ENCODE results near the gene RAB3C. TPM values are rescaled to one million over a fixed set of nuclear protein-coding genes. Genes with fewer than 3 reads are reported as not detected.
A peak's percentile ranks its signal among the peaks of the same experiment; 100 is the strongest.
"Not testable (repeated sequence)": the region's sequence is repeated elsewhere in the genome, so short reads cannot be mapped to it uniquely, and the experiment has no call there.

The RAB3C gene
- total RNA-seq, 2 donors from 2014 or later: 2.3 to 45.2 TPM

DNA sequence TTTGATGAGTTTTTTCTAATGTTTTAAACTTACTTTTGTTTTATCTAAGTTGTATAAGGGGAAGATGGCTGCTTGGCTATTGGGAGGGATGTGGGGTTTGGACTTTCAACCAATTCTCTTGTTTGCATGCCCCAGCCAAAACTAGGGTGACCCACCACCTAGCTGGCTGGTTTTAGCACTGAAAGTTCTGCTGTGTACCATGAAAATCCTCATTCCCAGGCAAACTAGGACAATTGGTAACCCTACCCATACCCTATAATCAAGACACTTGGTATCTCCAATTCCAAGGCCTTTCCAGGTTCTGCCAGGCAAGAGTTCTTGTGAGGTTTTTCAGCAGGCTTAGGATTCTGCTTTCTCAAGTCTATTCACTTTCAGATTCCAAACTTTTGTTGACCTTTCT, 13.1 kb downstream of the RAB3C start:
- no peak overlapping the region for H3K27ac ChIP-seq
- ATAC-seq (no peak), DNase-seq (no peak)
- no peak overlapping the region for H3K4me3 ChIP-seq
- H3K9me3 ChIP-seq: no peaks in the 10 kb centered on the region
- no peaks in the 10 kb centered on the region for H3K4me1 ChIP-seq
- no peaks in the 10 kb centered on the region for H3K36me3 ChIP-seq (replicated peaks in 1 of 2; ENCODE audit: insufficient read depth in 1 of 2, low read depth in 2 of 2)
- TF ChIP-seq, protein P1, sequence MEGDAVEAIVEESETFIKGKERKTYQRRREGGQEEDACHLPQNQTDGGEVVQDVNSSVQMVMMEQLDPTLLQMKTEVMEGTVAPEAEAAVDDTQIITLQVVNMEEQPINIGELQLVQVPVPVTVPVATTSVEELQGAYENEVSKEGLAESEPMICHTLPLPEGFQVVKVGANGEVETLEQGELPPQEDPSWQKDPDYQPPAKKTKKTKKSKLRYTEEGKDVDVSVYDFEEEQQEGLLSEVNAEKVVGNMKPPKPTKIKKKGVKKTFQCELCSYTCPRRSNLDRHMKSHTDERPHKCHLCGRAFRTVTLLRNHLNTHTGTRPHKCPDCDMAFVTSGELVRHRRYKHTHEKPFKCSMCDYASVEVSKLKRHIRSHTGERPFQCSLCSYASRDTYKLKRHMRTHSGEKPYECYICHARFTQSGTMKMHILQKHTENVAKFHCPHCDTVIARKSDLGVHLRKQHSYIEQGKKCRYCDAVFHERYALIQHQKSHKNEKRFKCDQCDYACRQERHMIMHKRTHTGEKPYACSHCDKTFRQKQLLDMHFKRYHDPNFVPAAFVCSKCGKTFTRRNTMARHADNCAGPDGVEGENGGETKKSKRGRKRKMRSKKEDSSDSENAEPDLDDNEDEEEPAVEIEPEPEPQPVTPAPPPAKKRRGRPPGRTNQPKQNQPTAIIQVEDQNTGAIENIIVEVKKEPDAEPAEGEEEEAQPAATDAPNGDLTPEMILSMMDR (IDR thresholded peaks at IDR 0.05): no peak
- TF ChIP-seq POLR2A (IDR thresholded peaks at IDR 0.05): no peak
- intact Hi-C loops (cut with DNase I): no loop called here
- no peaks in the 10 kb centered on the region for H3K27me3 ChIP-seq

- ATAC-seq (no peak), DNase-seq (no peak)
- no peaks in the 10 kb centered on the region for H3K27me3 ChIP-seq
- no peaks in the 10 kb centered on the region for H3K36me3 ChIP-seq (replicated peaks in 1 of 2; ENCODE audit: insufficient read depth in 1 of 2, low read depth in 2 of 2)
- intact Hi-C loops (cut with DNase I): no loop called here
- H3K9me3 ChIP-seq: no peaks in the 10 kb centered on the region
- no peak for TF ChIP-seq POLR2A (IDR thresholded peaks at IDR 0.05)
- TF ChIP-seq, protein P1 (IDR thresholded peaks at IDR 0.05): no peak
- H3K27ac ChIP-seq: no peak overlapping the region
- H3K4me3 ChIP-seq: no peak overlapping the region
- H3K4me1 ChIP-seq: no peaks in the 10 kb centered on the region
- 88 to 89% methylated on average over 1 of the region's 1 CpG for WGBS, 2 donors
These were observed 15.6 kb downstream of the RAB3C start for GRCh38 chr5:58598440-58598839.

GRCh38 chr5:58599217-58599616, 16.3 kb downstream of the RAB3C start:
- H3K27me3 ChIP-seq: no peaks in the 10 kb centered on the region
- DNase-seq (no peak), ATAC-seq (no peak)
- TF ChIP-seq, protein P1 (IDR thresholded peaks at IDR 0.05): no peak
- TF ChIP-seq POLR2A (IDR thresholded peaks at IDR 0.05): no peak
- no peaks in the 10 kb centered on the region for H3K9me3 ChIP-seq
- no peaks in the 10 kb centered on the region for H3K36me3 ChIP-seq (replicated peaks in 1 of 2; ENCODE audit: insufficient read depth in 1 of 2, low read depth in 2 of 2)
- no peaks in the 10 kb centered on the region for H3K4me1 ChIP-seq
- no peak overlapping the region for H3K4me3 ChIP-seq
- 68 to 74% methylated on average over 1 of the region's 1 CpG for WGBS, 2 donors
- H3K27ac ChIP-seq: no peak overlapping the region
- intact Hi-C loops (cut with DNase I): no loop called here

DNA sequence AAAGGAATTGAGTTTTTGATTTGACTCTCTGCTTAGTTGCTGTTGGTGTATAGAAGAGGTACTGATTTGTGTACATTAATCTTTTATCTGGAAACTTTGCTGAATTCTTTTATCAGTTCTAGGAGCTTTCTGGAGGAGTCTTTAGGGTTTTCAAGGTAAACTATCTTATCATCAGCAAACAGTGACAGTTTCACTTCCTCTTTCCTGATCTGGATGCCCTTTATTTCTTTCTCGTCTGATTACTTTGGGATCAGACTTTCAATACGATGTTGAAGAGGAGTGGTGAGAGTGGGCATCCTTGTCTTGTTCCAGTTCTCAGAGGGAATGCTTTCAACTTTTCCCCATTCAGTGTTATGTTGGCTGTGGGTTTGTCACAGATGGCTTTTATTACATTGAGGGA, 17.7 kb downstream of the RAB3C start:
- H3K4me3 ChIP-seq; H3K27ac ChIP-seq; intact Hi-C loops (cut with DNase I); H3K4me1 ChIP-seq; H3K36me3 ChIP-seq (replicated peaks in 1 of 2; ENCODE audit: insufficient read depth in 1 of 2, low read depth in 2 of 2); DNase-seq; H3K27me3 ChIP-seq; H3K9me3 ChIP-seq; ATAC-seq: not testable (repeated sequence)
- 35 to 46% methylated on average over 2 of the region's 2 CpGs for WGBS, 2 donors

- DNase-seq; ATAC-seq; H3K27ac ChIP-seq; H3K4me3 ChIP-seq; H3K9me3 ChIP-seq; H3K4me1 ChIP-seq; H3K27me3 ChIP-seq; intact Hi-C loops (cut with DNase I); H3K36me3 ChIP-seq (replicated peaks in 1 of 2; ENCODE audit: insufficient read depth in 1 of 2, low read depth in 2 of 2): not testable (repeated sequence)
- 88 to 91% methylated on average over 4 of the region's 4 CpGs for WGBS, 2 donors
These were observed 20.0 kb downstream of the RAB3C start for GRCh38 chr5:58602889-58603288.

GRCh38 chr5:58606064-58606463, 23.2 kb downstream of the RAB3C start:
- intact Hi-C loops (cut with DNase I): no loop called here
- Histone ChIP-seq H3K4me1 (no peaks in the 10 kb centered on the region), H3K27ac (no peak overlapping the region), H3K9me3 (no peaks in the 10 kb centered on the region), H3K36me3 (replicated peaks in 1 of 2; ENCODE audit: insufficient read depth in 1 of 2, low read depth in 2 of 2) (no peaks in the 10 kb centered on the region), H3K27me3 (no peaks in the 10 kb centered on the region), H3K4me3 (no peak overlapping the region)
- 20 to 59% methylated on average over 2 to 4 of the region's 4 CpGs for WGBS, 2 donors
- TF ChIP-seq, protein P1 (IDR thresholded peaks at IDR 0.05): no peak
- TF ChIP-seq POLR2A (IDR thresholded peaks at IDR 0.05): no peak
- DNase-seq: peak in 3 of 4 donors; percentile 14 to 45 (median 38)
- ATAC-seq: no peak

Measured in body of pancreas (tissue), 4 donors.